HepG2 (cell line): ENCODE results near the gene DENND10. TPM values are rescaled to one million over a fixed set of nuclear protein-coding genes. Genes with fewer than 3 reads are reported as not detected.

Experiments used
- ATM ChIP-seq: fragments of 450-650 bp; IDR thresholded peaks from 2 replicates; pipeline ENCODE4 v1.7.1; 2017; ENCODE audit warnings: mild to moderate bottlenecking, borderline replicate concordance
- BHLHE40 ChIP-seq: IDR thresholded peaks from 2 replicates; pipeline ENCODE4 v1.6.1; 2011; ENCODE audit warnings: low read length, improper control_type of control experiment
- IRX3 ChIP-seq: sonication (generic); formaldehyde crosslinking; IDR thresholded peaks from 2 replicates; pipeline ENCODE4 v1.8.1; 2023; ENCODE audit warnings: mild to moderate bottlenecking, low read depth, missing genetic modification reagents, borderline replicate concordance
- KLF16 ChIP-seq, 2 experiments: sonication (generic) in 1 of 2; formaldehyde crosslinking in 1 of 2; IDR thresholded peaks; 2 replicates each; pipeline versions ENCODE4 v1.6.1 to v1.8.0; 2016 to 2023; ENCODE audit warnings: missing genetic modification reagents in 2 of 2, missing compliant biosample characterization in 1 of 2
- NFKB2 ChIP-seq: sonication (generic); formaldehyde crosslinking; IDR thresholded peaks from 2 replicates; pipeline ENCODE4 v1.4.0; 2020; ENCODE audit warnings: missing genetic modification reagents, borderline replicate concordance
- SMARCC2 ChIP-seq: fragments of 450-650 bp; IDR thresholded peaks from 2 replicates; pipeline ENCODE4 v1.6.1; 2017; ENCODE audit warnings: antibody characterized with exemption, mild to moderate bottlenecking
- SP2 ChIP-seq: sonication (generic); formaldehyde crosslinking; IDR thresholded peaks from 2 replicates; pipeline ENCODE4 v1.5.1; 2020; ENCODE audit warnings: mild to moderate bottlenecking, missing genetic modification reagents
- SYNCRIP ChIP-seq: fragments of 200-400 bp; formaldehyde crosslinking; IDR thresholded peaks from 2 replicates; pipeline ENCODE4 v1.6.1; 2018; ENCODE audit warnings: mild to moderate bottlenecking, low read depth, low read length; ENCODE audit not compliant: insufficient read depth
- ZBTB25 ChIP-seq: IDR thresholded peaks from 2 replicates; pipeline ENCODE4 v1.6.1; 2018; ENCODE audit warnings: missing genetic modification reagents
- ZC3H13 ChIP-seq: sonication (generic); formaldehyde crosslinking; IDR thresholded peaks from 2 replicates; pipeline ENCODE4 v1.8.1; 2023; ENCODE audit warnings: mild to moderate bottlenecking, missing genetic modification reagents, moderate library complexity
- ZNF510 ChIP-seq: sonication (generic); formaldehyde crosslinking; IDR thresholded peaks from 2 replicates; pipeline ENCODE4 v1.4.0; 2020; ENCODE audit warnings: low read depth, mild to moderate bottlenecking, missing genetic modification reagents
- ZNF547 ChIP-seq: sonication (generic); formaldehyde crosslinking; IDR thresholded peaks from 2 replicates; pipeline ENCODE4 v1.5.1; 2020; ENCODE audit warnings: mild to moderate bottlenecking, missing genetic modification reagents
- ZNF567 ChIP-seq: sonication (generic); formaldehyde crosslinking; IDR thresholded peaks from 2 replicates; pipeline ENCODE4 v1.8.1; 2023; ENCODE audit warnings: mild to moderate bottlenecking, missing genetic modification reagents, borderline replicate concordance
- ZNF7 ChIP-seq: IDR thresholded peaks from 2 replicates; pipeline ENCODE4 v1.6.1; 2016; ENCODE audit warnings: missing biosample characterization, missing genetic modification reagents
- ZNF749 ChIP-seq: sonication (generic); formaldehyde crosslinking; IDR thresholded peaks from 2 replicates; pipeline ENCODE4 v1.8.0; 2022; ENCODE audit warnings: mild to moderate bottlenecking, missing genetic modification reagents, moderate library complexity, borderline replicate concordance
- ZNF891 ChIP-seq: sonication (generic); formaldehyde crosslinking; IDR thresholded peaks from 2 replicates; pipeline ENCODE4 v1.5.0; 2020; ENCODE audit warnings: mild to moderate bottlenecking, missing genetic modification reagents
- polyA plus RNA-seq, 8 experiments: library from polyadenylated mRNA; depleted of rRNA in 3 of 8; stranded (reverse) in 7 of 8; unstranded in 1 of 8; fragments of >200 nt; fragmentation: Illumina TruSeq in 4 of 8; extraction: Trizol in 4 of 8; gene quantifications; 2 replicates each; pipeline versions ENCODE4 v1.2.1 to v1.2.3, GENCODE V29; 2011 to 2016; ENCODE audit warnings: low read depth in 4 of 8, missing spikeins in 1 of 8, mixed read lengths in 1 of 8; ENCODE audit not compliant: insufficient read depth in 1 of 8
- total RNA-seq, 5 experiments: library from RNA; depleted of rRNA; stranded (reverse); fragments of >200 nt; fragmentation: Illumina TruSeq; extraction: Trizol; gene quantifications; 2 replicates each; pipeline ENCODE4 v1.2.3, GENCODE V29; 2016; ENCODE audit warnings: low read depth in 1 of 5
- TF ChIP-seq, protein P1 (sequence below): sonication (generic); formaldehyde crosslinking; IDR thresholded peaks from 2 replicates; pipeline ENCODE4 v1.4.0; 2020; ENCODE audit warnings: missing genetic modification reagents
- TF ChIP-seq, protein P2 (sequence below): sonication (generic); formaldehyde crosslinking; IDR thresholded peaks from 2 replicates; pipeline ENCODE4 v1.4.0; 2020; ENCODE audit warnings: missing genetic modification reagents
- TF ChIP-seq, protein P3 (sequence below): sonication (generic); formaldehyde crosslinking; IDR thresholded peaks from 2 replicates; pipeline ENCODE4 v1.5.1; 2020; ENCODE audit warnings: mild to moderate bottlenecking, missing genetic modification reagents, moderate library complexity

DENND10 gene
- total and polyA plus RNA-seq, 2 of the 13 experiments (the other 11 are each of a cell fraction or from before 2014, with no cell fraction given) = 43.7 to 78.8 TPM

DNA sequence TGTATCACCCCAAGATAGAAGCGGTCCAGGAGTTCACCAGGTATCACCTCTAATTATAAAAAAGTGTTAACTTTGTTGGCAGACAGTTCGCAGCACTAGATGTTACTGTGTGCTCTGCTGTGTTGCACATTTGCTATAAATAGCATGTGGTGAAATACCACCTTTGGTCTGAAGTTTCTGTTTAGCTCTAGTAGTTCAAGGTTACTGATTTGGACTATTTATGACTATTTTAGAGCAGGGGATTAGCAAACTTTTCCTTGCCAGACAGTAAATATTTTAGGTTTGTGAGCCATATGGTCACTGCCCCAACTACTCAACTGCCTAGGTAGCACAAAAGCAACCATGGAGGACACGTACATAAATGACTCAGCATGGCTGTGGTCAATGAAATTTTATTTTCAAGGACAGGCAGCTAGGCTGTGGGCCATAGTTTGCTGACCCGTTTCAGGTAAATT, 16.5 kb downstream of the DENND10 start (continued):
- TF ChIP-seq, protein P1, sequence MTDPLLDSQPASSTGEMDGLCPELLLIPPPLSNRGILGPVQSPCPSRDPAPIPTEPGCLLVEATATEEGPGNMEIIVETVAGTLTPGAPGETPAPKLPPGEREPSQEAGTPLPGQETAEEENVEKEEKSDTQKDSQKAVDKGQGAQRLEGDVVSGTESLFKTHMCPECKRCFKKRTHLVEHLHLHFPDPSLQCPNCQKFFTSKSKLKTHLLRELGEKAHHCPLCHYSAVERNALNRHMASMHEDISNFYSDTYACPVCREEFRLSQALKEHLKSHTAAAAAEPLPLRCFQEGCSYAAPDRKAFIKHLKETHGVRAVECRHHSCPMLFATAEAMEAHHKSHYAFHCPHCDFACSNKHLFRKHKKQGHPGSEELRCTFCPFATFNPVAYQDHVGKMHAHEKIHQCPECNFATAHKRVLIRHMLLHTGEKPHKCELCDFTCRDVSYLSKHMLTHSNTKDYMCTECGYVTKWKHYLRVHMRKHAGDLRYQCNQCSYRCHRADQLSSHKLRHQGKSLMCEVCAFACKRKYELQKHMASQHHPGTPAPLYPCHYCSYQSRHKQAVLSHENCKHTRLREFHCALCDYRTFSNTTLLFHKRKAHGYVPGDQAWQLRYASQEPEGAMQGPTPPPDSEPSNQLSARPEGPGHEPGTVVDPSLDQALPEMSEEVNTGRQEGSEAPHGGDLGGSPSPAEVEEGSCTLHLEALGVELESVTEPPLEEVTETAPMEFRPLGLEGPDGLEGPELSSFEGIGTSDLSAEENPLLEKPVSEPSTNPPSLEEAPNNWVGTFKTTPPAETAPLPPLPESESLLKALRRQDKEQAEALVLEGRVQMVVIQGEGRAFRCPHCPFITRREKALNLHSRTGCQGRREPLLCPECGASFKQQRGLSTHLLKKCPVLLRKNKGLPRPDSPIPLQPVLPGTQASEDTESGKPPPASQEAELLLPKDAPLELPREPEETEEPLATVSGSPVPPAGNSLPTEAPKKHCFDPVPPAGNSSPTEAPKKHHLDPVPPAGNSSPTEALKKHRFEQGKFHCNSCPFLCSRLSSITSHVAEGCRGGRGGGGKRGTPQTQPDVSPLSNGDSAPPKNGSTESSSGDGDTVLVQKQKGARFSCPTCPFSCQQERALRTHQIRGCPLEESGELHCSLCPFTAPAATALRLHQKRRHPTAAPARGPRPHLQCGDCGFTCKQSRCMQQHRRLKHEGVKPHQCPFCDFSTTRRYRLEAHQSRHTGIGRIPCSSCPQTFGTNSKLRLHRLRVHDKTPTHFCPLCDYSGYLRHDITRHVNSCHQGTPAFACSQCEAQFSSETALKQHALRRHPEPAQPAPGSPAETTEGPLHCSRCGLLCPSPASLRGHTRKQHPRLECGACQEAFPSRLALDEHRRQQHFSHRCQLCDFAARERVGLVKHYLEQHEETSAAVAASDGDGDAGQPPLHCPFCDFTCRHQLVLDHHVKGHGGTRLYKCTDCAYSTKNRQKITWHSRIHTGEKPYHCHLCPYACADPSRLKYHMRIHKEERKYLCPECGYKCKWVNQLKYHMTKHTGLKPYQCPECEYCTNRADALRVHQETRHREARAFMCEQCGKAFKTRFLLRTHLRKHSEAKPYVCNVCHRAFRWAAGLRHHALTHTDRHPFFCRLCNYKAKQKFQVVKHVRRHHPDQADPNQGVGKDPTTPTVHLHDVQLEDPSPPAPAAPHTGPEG (CRISPR knock-in tag) = no peak
- TF ChIP-seq ZNF749 = no peak
- no peak for TF ChIP-seq ZNF891 (CRISPR knock-in tag)
- no peak for TF ChIP-seq SYNCRIP
- no peak for TF ChIP-seq ZC3H13 (CRISPR knock-in tag)
- TF ChIP-seq SMARCC2 = no peak
- TF ChIP-seq ZNF567 (CRISPR knock-in tag) = no peak
- TF ChIP-seq NFKB2 = no peak
- peak; percentile 90 for TF ChIP-seq ZBTB25 (CRISPR knock-in tag)
- TF ChIP-seq, protein P2, sequence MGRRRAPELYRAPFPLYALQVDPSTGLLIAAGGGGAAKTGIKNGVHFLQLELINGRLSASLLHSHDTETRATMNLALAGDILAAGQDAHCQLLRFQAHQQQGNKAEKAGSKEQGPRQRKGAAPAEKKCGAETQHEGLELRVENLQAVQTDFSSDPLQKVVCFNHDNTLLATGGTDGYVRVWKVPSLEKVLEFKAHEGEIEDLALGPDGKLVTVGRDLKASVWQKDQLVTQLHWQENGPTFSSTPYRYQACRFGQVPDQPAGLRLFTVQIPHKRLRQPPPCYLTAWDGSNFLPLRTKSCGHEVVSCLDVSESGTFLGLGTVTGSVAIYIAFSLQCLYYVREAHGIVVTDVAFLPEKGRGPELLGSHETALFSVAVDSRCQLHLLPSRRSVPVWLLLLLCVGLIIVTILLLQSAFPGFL (CRISPR knock-in tag) = no peak
- TF ChIP-seq, protein P3, sequence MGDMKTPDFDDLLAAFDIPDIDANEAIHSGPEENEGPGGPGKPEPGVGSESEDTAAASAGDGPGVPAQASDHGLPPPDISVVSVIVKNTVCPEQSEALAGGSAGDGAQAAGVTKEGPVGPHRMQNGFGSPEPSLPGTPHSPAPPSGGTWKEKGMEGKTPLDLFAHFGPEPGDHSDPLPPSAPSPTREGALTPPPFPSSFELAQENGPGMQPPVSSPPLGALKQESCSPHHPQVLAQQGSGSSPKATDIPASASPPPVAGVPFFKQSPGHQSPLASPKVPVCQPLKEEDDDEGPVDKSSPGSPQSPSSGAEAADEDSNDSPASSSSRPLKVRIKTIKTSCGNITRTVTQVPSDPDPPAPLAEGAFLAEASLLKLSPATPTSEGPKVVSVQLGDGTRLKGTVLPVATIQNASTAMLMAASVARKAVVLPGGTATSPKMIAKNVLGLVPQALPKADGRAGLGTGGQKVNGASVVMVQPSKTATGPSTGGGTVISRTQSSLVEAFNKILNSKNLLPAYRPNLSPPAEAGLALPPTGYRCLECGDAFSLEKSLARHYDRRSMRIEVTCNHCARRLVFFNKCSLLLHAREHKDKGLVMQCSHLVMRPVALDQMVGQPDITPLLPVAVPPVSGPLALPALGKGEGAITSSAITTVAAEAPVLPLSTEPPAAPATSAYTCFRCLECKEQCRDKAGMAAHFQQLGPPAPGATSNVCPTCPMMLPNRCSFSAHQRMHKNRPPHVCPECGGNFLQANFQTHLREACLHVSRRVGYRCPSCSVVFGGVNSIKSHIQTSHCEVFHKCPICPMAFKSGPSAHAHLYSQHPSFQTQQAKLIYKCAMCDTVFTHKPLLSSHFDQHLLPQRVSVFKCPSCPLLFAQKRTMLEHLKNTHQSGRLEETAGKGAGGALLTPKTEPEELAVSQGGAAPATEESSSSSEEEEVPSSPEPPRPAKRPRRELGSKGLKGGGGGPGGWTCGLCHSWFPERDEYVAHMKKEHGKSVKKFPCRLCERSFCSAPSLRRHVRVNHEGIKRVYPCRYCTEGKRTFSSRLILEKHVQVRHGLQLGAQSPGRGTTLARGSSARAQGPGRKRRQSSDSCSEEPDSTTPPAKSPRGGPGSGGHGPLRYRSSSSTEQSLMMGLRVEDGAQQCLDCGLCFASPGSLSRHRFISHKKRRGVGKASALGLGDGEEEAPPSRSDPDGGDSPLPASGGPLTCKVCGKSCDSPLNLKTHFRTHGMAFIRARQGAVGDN = no peak
- no peak for TF ChIP-seq ZNF510 (CRISPR knock-in tag)
- TF ChIP-seq IRX3 (CRISPR knock-in tag) = no peak
- TF ChIP-seq BHLHE40 = no peak
- TF ChIP-seq SP2 (CRISPR knock-in tag) = no peak
- peak in 1 of 2 experiments; percentile 73; a peak in 2 of 4 replicates for TF ChIP-seq KLF16 (CRISPR knock-in tag; IDR thresholded peaks at IDR 0.05)
- no peak for TF ChIP-seq ATM
- TF ChIP-seq ZNF547 (CRISPR knock-in tag) = no peak
- TF ChIP-seq ZNF7 (CRISPR knock-in tag) = no peak
